ENCODE data around the gene BCKDHA. TPM values are rescaled to one million over a fixed set of nuclear protein-coding genes. Genes with fewer than 3 reads are reported as not detected.

Gene BCKDHA
- total RNA-seq, 1 donor from 2014 or later, result 9.2 TPM

DNA sequence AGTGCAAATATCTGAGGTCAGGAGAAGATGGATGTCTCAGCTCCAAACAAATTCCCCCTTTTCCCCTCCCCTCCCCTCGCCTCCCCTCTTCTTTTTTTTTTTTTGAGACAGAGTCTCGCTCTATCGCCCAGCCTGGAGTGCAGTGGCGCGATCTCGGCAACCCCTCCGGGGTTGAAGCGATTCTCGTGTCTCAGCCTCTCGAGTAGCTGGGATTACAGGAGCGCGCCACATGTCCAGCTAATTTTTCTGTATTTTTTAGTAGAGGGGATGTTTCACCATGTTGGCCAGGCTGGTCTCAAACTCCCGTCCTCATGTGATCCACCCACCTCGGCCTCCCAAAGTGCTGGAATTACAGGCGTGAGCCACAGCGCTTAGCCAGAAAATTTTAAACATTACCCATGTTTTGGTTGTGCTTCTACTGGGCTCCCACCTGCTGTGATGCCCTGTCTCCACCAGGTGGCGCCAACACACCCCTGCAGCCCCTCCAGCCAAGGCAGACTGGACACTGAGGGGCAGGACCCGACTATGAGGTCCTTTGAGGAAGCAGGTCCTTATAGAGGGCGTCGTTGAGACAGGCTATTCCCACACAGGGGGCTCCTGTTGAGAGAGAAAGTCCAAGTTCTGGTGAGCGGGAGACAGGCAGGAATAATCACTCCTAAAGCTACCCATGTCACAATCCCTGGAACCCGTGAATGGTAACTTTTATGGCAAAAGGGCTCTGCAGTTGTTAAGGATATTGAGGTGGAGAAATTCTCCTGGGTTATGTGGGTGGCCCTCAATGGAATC is 51.7 kb downstream of the BCKDHA start:
- no peaks in the 10 kb centered on the region for H3K36me3 Mint-ChIP-seq (ENCODE audit: low read depth, unreplicated experiment)
- H3K9ac ChIP-seq (ENCODE audit: low read length), result peak overlapping the region; percentile 48
- DNase-seq (ENCODE audit: low read depth) (peak; percentile 17), FAIRE-seq (no peak)
- H3K36me3 ChIP-seq (ENCODE audit: insufficient read depth, low read length), result no peaks in the 10 kb centered on the region
- peak overlapping the region; percentile 68 for H3K4me2 ChIP-seq (ENCODE audit: low read length)
- H2AFZ ChIP-seq (ENCODE audit: low read depth, low read length), result peak overlapping the region; percentile 45
- H3K9me3 Mint-ChIP-seq (ENCODE audit: unreplicated experiment), result no peaks in the 10 kb centered on the region
- H3K4me3 Mint-ChIP-seq (ENCODE audit: unreplicated experiment), result peak overlapping the region; percentile 54
- H3K4me1 Mint-ChIP-seq (ENCODE audit: low read depth, unreplicated experiment), result no peaks in the 10 kb centered on the region
- peak overlapping the region; percentile 75 for H3K27ac Mint-ChIP-seq (ENCODE audit: unreplicated experiment)
- no peaks in the 10 kb centered on the region for H3K79me2 ChIP-seq (ENCODE audit: insufficient read depth, low read length)
- H4K20me1 ChIP-seq (ENCODE audit: insufficient read depth, low read length), result no peaks in the 10 kb centered on the region
- no peak overlapping the region for H3K27ac ChIP-seq (ENCODE audit: low read depth, low read length)
- H3K4me1 ChIP-seq (ENCODE audit: insufficient read depth, low read length), result no peaks in the 10 kb centered on the region
- peaks cover 35% of the 10 kb centered on the region for H3K27me3 Mint-ChIP-seq (ENCODE audit: low read depth, unreplicated experiment)
- TF ChIP-seq, protein P1, sequence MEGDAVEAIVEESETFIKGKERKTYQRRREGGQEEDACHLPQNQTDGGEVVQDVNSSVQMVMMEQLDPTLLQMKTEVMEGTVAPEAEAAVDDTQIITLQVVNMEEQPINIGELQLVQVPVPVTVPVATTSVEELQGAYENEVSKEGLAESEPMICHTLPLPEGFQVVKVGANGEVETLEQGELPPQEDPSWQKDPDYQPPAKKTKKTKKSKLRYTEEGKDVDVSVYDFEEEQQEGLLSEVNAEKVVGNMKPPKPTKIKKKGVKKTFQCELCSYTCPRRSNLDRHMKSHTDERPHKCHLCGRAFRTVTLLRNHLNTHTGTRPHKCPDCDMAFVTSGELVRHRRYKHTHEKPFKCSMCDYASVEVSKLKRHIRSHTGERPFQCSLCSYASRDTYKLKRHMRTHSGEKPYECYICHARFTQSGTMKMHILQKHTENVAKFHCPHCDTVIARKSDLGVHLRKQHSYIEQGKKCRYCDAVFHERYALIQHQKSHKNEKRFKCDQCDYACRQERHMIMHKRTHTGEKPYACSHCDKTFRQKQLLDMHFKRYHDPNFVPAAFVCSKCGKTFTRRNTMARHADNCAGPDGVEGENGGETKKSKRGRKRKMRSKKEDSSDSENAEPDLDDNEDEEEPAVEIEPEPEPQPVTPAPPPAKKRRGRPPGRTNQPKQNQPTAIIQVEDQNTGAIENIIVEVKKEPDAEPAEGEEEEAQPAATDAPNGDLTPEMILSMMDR (IDR thresholded peaks at IDR 0.05; ENCODE audit: insufficient read depth, low read depth, low read length), result peak; percentile 97
- TF ChIP-seq EZH2 (IDR thresholded peaks at IDR 0.05; ENCODE audit: insufficient read depth, low read length), result no peak
- H3K4me3 ChIP-seq (ENCODE audit: insufficient read depth, low read depth, low read length), result no peak overlapping the region
- H3K9me3 ChIP-seq (ENCODE audit: insufficient read depth, low read depth, low read length), result no peaks in the 10 kb centered on the region
- H3K27me3 ChIP-seq (ENCODE audit: insufficient read depth, low read length), result peaks cover 4% of the 10 kb centered on the region

DNA sequence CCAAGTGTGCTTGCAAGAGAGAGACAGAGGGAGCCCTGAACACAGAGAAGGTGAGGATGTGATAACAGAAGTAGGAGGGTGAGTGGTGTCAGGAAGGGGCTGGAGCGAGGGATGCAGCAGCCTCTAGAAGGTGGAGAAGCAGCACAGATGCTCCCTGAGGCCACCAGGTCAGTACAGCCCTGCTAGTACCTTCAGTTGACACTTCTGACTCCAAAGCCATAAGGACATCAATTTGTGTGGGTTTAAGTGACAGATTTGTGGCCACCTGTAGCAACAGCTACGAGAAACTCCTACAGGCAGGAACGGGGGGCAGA is 52.2 kb downstream of the BCKDHA start:
- H3K36me3 ChIP-seq (ENCODE audit: insufficient read depth, low read length), result no peaks in the 10 kb centered on the region
- Mint-ChIP-seq H3K27me3 (ENCODE audit: low read depth, unreplicated experiment) (peaks cover 36% of the 10 kb centered on the region), H3K4me1 (ENCODE audit: low read depth, unreplicated experiment) (no peaks in the 10 kb centered on the region), H3K4me3 (ENCODE audit: unreplicated experiment) (no peak overlapping the region), H3K27ac (ENCODE audit: unreplicated experiment) (no peak overlapping the region), H3K36me3 (ENCODE audit: low read depth, unreplicated experiment) (no peaks in the 10 kb centered on the region), H3K9me3 (ENCODE audit: unreplicated experiment) (no peaks in the 10 kb centered on the region)
- H4K20me1 ChIP-seq (ENCODE audit: insufficient read depth, low read length), result no peaks in the 10 kb centered on the region
- no peak overlapping the region for H3K4me3 ChIP-seq (ENCODE audit: insufficient read depth, low read depth, low read length)
- H3K4me1 ChIP-seq (ENCODE audit: insufficient read depth, low read length), result no peaks in the 10 kb centered on the region
- H3K79me2 ChIP-seq (ENCODE audit: insufficient read depth, low read length), result no peaks in the 10 kb centered on the region
- H3K27ac ChIP-seq (ENCODE audit: low read depth, low read length), result no peak overlapping the region
- no peak overlapping the region for H3K9ac ChIP-seq (ENCODE audit: low read length)
- H2AFZ ChIP-seq (ENCODE audit: low read depth, low read length), result no peak overlapping the region
- DNase-seq (ENCODE audit: low read depth) (no peak), FAIRE-seq (no peak)
- H3K27me3 ChIP-seq (ENCODE audit: insufficient read depth, low read length), result peaks cover 4% of the 10 kb centered on the region
- no peak overlapping the region for H3K4me2 ChIP-seq (ENCODE audit: low read length)
- no peaks in the 10 kb centered on the region for H3K9me3 ChIP-seq (ENCODE audit: insufficient read depth, low read depth, low read length)
- TF ChIP-seq EZH2 (IDR thresholded peaks at IDR 0.05; ENCODE audit: insufficient read depth, low read length), result no peak
- TF ChIP-seq, protein P1 (IDR thresholded peaks at IDR 0.05; ENCODE audit: insufficient read depth, low read depth, low read length), result no peak

DNA sequence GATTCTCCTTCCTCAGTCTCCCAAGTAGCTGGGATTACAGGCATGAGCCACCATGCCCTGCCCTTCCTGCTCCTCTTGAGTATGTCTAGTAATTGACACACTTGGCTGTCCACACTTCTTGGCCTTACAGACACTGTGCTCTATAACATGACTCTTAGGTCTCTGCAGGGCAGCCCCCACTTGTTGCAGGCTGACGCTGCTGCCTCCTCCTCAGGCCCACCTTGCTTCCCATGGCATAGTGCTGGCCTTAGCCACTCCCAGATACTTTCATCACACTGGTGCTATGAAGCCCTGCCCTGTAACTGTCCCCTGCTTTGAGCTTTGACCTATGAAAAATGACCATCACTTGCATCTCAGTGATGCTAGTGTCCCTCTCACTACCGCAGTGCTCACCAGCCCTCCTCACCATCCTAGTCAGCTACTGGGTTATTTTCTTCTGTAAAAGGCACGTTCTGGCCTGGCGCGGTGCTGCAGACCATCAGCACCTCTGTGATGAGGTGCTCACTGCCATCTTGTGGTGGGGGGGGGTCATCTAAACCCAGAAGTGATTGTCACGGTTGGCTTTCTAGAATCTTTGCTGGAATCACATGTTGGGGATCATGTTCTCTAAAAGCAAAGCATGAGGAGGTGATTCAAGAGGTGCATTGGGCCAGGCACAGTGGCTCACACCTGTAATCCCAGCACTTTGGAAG is 55.1 kb downstream of the BCKDHA start:
- Mint-ChIP-seq H3K27ac (ENCODE audit: unreplicated experiment) (no peak overlapping the region), H3K36me3 (ENCODE audit: low read depth, unreplicated experiment) (no peaks in the 10 kb centered on the region), H3K27me3 (ENCODE audit: low read depth, unreplicated experiment) (peaks cover 26% of the 10 kb centered on the region), H3K9me3 (ENCODE audit: unreplicated experiment) (no peaks in the 10 kb centered on the region), H3K4me3 (ENCODE audit: unreplicated experiment) (no peak overlapping the region), H3K4me1 (ENCODE audit: low read depth, unreplicated experiment) (no peaks in the 10 kb centered on the region)
- H3K79me2 ChIP-seq (ENCODE audit: insufficient read depth, low read length), result no peaks in the 10 kb centered on the region
- H3K27ac ChIP-seq (ENCODE audit: low read depth, low read length), result no peak overlapping the region
- DNase-seq (ENCODE audit: low read depth) (no peak), FAIRE-seq (no peak)
- H3K27me3 ChIP-seq (ENCODE audit: insufficient read depth, low read length), result peaks cover 7% of the 10 kb centered on the region
- no peak overlapping the region for H3K4me2 ChIP-seq (ENCODE audit: low read length)
- no peaks in the 10 kb centered on the region for H3K4me1 ChIP-seq (ENCODE audit: insufficient read depth, low read length)
- H3K9ac ChIP-seq (ENCODE audit: low read length), result no peak overlapping the region
- TF ChIP-seq EZH2 (IDR thresholded peaks at IDR 0.05; ENCODE audit: insufficient read depth, low read length), result no peak
- TF ChIP-seq, protein P1 (IDR thresholded peaks at IDR 0.05; ENCODE audit: insufficient read depth, low read depth, low read length), result no peak
- H3K36me3 ChIP-seq (ENCODE audit: insufficient read depth, low read length), result no peaks in the 10 kb centered on the region
- H3K4me3 ChIP-seq (ENCODE audit: insufficient read depth, low read depth, low read length), result no peak overlapping the region
- H2AFZ ChIP-seq (ENCODE audit: low read depth, low read length), result no peak overlapping the region
- no peaks in the 10 kb centered on the region for H4K20me1 ChIP-seq (ENCODE audit: insufficient read depth, low read length)
- no peaks in the 10 kb centered on the region for H3K9me3 ChIP-seq (ENCODE audit: insufficient read depth, low read depth, low read length)

All from astrocyte (in vitro differentiated cells and primary cell).